Motor neuron (in vitro differentiated cells): ENCODE measurements around the gene KRAS. TPM values are rescaled to one million over a fixed set of nuclear protein-coding genes. Genes with fewer than 3 reads are reported as not detected.

Experiments
- ATAC-seq, 8 experiments: fragments of 200-7000 bp; cut with Tn5 transposase; replicated peaks in 6 of 8; 2 replicates each; pipeline ENCODE4 v1.8.0; 2021; ENCODE audit warnings: mild to moderate bottlenecking in 8 of 8, moderate library complexity in 8 of 8
- H3K27ac ChIP-seq, 2 donors: fragments of 250-450 bp; sonication (Bioruptor Pico); 2 replicates each; pipeline ENCODE4 v1.9.0; 2021; ENCODE audit warnings: antibody characterized with exemption in 2 of 2, mild to moderate bottlenecking in 2 of 2, moderate library complexity in 1 of 2
- H3K4me1 ChIP-seq, 2 donors: fragments of 250-450 bp; sonication (Bioruptor Pico); replicated peaks in 1 of 2; 2 replicates each; pipeline ENCODE4 v1.6.1; 2021; ENCODE audit warnings: antibody characterized with exemption in 2 of 2, mild to moderate bottlenecking in 2 of 2, moderate library complexity in 1 of 2
- H3K4me3 ChIP-seq, 5 donors: fragments of 250-450 bp; sonication (Bioruptor Pico); 2 replicates each; pipeline ENCODE4 v1.9.0; 2021; ENCODE audit warnings: antibody characterized with exemption in 5 of 5, mild to moderate bottlenecking in 5 of 5, moderate library complexity in 4 of 5
- WGBS, 10 experiments: fragments of 450-650 bp; shearing (Covaris generic); methylation state at CpG; one replicate each; pipeline ENCODE4 v1.0.0; 2022; 5-methylcytosine and 5-hydroxymethylcytosine counted together
- in situ Hi-C, 9 experiments: fragments of 400-800 bp; cut with MboI; loops; one replicate each; pipeline ENCODE4 v1.15.0; 2021; ENCODE audit warnings: low sequenced_read_pairs in 9 of 9, low pct_unique_long_range_greater_than_20kb in 2 of 9; ENCODE audit not compliant: unreplicated experiment in 9 of 9
- total RNA-seq, 8 experiments: library from RNA; unstranded; fragments of 300-600 nt; gene quantifications; 2 replicates each; pipeline versions ENCODE4 v1.2.3 to v1.2.4, GENCODE V29; 2022

KRAS gene
- total RNA-seq, 8 experiments from 2014 or later: 13.9 to 68.3 (median 22.1) TPM

- H3K4me3 ChIP-seq: peak overlapping the region; percentile 66 to 99 (median 83)
- H3K27ac ChIP-seq: peak overlapping the region; percentile 76 to 86
- in situ Hi-C loops: no loop called here
- WGBS, 10 experiments: 26 to 100% (median 67%) methylated on average over 1 to 6 of the region's 6 CpGs
- no peak for ATAC-seq
- peaks cover 11 to 13% of the 10 kb centered on the region in 2 donors for H3K4me1 ChIP-seq
Observed at GRCh38 chr12:25251769-25252168, 1.0 kb upstream of the KRAS start.

GRCh38 chr12:25249931-25250738 is 594 bp downstream of the KRAS start:
- peak overlapping the region; percentile 66 to 99 (median 83) for H3K4me3 ChIP-seq
- H3K27ac ChIP-seq: peak overlapping the region; percentile 82 to 90
- 0% methylated on average over 1 to 5 of the region's 56 CpGs; no CpG with 5 or more reads in 4 of the 10 experiments for WGBS, 10 experiments
- peaks cover 9 to 10% of the 10 kb centered on the region in 2 donors for H3K4me1 ChIP-seq
- peak; percentile 9 to 51 (median 36) for ATAC-seq
- in situ Hi-C loops: no loop called here

- H3K4me1 ChIP-seq: peaks cover 9 to 10% of the 10 kb centered on the region in 2 donors
- WGBS, 10 experiments: 80 to 100% (median 100%) methylated on average over 1 of the region's 1 CpG; no CpG with 5 or more reads in 4 of the 10 experiments
- H3K27ac ChIP-seq: no peak overlapping the region
- in situ Hi-C loops: no loop called here
- no peak for ATAC-seq
- no peak overlapping the region for H3K4me3 ChIP-seq
Observed at GRCh38 chr12:25248732-25249131, 2.0 kb downstream of the KRAS start.

- H3K4me3 ChIP-seq: no peak overlapping the region
- no peak for ATAC-seq
- H3K27ac ChIP-seq: no peak overlapping the region
- in situ Hi-C loops: no loop called here
- WGBS, 10 experiments: 86 to 100% (median 95%) methylated on average over 1 to 14 of the region's 20 CpGs; no CpG with 5 or more reads in 2 of the 10 experiments
- H3K4me1 ChIP-seq: peaks cover 9 to 10% of the 10 kb centered on the region in 2 donors
Observed at GRCh38 chr12:25248137-25248536, 2.6 kb downstream of the KRAS start.

GRCh38 chr12:25245491-25245890 is 5.2 kb downstream of the KRAS start:
- ATAC-seq: no peak
- 72 to 100% (median 98%) methylated on average over 1 to 6 of the region's 6 CpGs; no CpG with 5 or more reads in 1 of the 10 experiments for WGBS, 10 experiments
- in situ Hi-C loops: no loop called here
- H3K4me3 ChIP-seq: no peak overlapping the region
- no peak overlapping the region for H3K27ac ChIP-seq
- H3K4me1 ChIP-seq: peaks cover 4 to 5% of the 10 kb centered on the region in 2 donors

GRCh38 chr12:25243680-25243990 is 7.1 kb downstream of the KRAS start:
- no peaks in the 10 kb centered on the region for H3K4me1 ChIP-seq
- H3K4me3 ChIP-seq: no peak overlapping the region
- peak in 3 of 8 experiments; percentile 50 to 82 (median 59) for ATAC-seq
- in situ Hi-C loops: no loop called here
- H3K27ac ChIP-seq: no peak overlapping the region

- peak in 3 of 8 experiments; percentile 49 to 69 (median 59) for ATAC-seq
- in situ Hi-C loops: no loop called here
- 49 to 100% (median 93%) methylated on average over 2 to 5 of the region's 5 CpGs for WGBS, 10 experiments
- Histone ChIP-seq H3K4me1 (no peaks in the 10 kb centered on the region), H3K4me3 (no peak overlapping the region), H3K27ac (no peak overlapping the region)
Observed at GRCh38 chr12:25242981-25243679, 7.6 kb downstream of the KRAS start.

- Histone ChIP-seq H3K4me3 (no peak overlapping the region), H3K27ac (no peak overlapping the region), H3K4me1 (no peaks in the 10 kb centered on the region)
- 29 to 80% (median 58%) methylated on average over 2 to 6 of the region's 6 CpGs for WGBS, 10 experiments
- in situ Hi-C loops: no loop called here
- ATAC-seq: peak in 4 of 8 experiments; percentile 25 to 59 (median 52)
Observed at GRCh38 chr12:25241167-25242020, 9.3 kb downstream of the KRAS start.

- WGBS, 10 experiments: 70 to 100% (median 91%) methylated on average over 1 to 4 of the region's 4 CpGs
- H3K27ac ChIP-seq: no peak overlapping the region
- in situ Hi-C loops: no loop called here
- ATAC-seq: no peak
- H3K4me3 ChIP-seq: no peak overlapping the region
- no peaks in the 10 kb centered on the region for H3K4me1 ChIP-seq
Observed at GRCh38 chr12:25236626-25237025, 14.1 kb downstream of the KRAS start.

GRCh38 chr12:25236190-25236589 is 14.5 kb downstream of the KRAS start:
- Histone ChIP-seq H3K4me3 (no peak overlapping the region), H3K4me1 (no peaks in the 10 kb centered on the region), H3K27ac (no peak overlapping the region)
- peak in 2 of 8 experiments; percentile 28 to 65 for ATAC-seq
- in situ Hi-C loops: no loop called here
- WGBS, 10 experiments: 17 to 75% methylated on average over 1 of the region's 1 CpG; no CpG with 5 or more reads in 8 of the 10 experiments

GRCh38 chr12:25213338-25213737 is 37.4 kb downstream of the KRAS start:
- no peak for ATAC-seq
- in situ Hi-C loops: no loop called here
- WGBS, 10 experiments: 85 to 100% (median 100%) methylated on average over 1 of the region's 1 CpG; no CpG with 5 or more reads in 4 of the 10 experiments

GRCh38 chr12:25208554-25208953 is 42.2 kb downstream of the KRAS start:
- no peak for ATAC-seq
- Histone ChIP-seq H3K4me3 (no peak overlapping the region), H3K4me1 (no peaks in the 10 kb centered on the region), H3K27ac (no peak overlapping the region)
- 33 to 100% (median 83%) methylated on average over 1 of the region's 1 CpG; no CpG with 5 or more reads in 5 of the 10 experiments for WGBS, 10 experiments
- in situ Hi-C loops: no loop called here

More at GRCh38 chr12:25213338-25213737, 37.4 kb downstream of the KRAS start:
- H3K27ac ChIP-seq: no peak overlapping the region
- H3K4me1 ChIP-seq: no peaks in the 10 kb centered on the region
- no peak overlapping the region for H3K4me3 ChIP-seq

GRCh38 chr12:25207846-25208245 is 42.9 kb downstream of the KRAS start:
- no peaks in the 10 kb centered on the region for H3K4me1 ChIP-seq
- no peak overlapping the region for H3K27ac ChIP-seq
- in situ Hi-C loops: no loop called here
- H3K4me3 ChIP-seq: no peak overlapping the region
- WGBS, 10 experiments: 64 to 100% (median 88%) methylated on average over 1 of the region's 1 CpG; no CpG with 5 or more reads in 3 of the 10 experiments
- no peak for ATAC-seq
